NCI-H510A (cell line): ENCODE results near the gene STX19.
"Not testable (repeated sequence)": the region's sequence is repeated elsewhere in the genome, so short reads cannot be mapped to it uniquely, and the experiment has no call there.

ENCODE experiments used
- DNase-seq: peaks from one replicate; lab custom pipeline; 2025; lab: John Stamatoyannopoulos, UW

STX19 gene

GRCh38 chr3:93973131-93974126 is 55.0 kb downstream of the STX19 start, which contains the start of gene PROS1:
PROS1 (minus strand) TSS chr3:93973896; CDS start chr3:93973749, 147 bp downstream.
- peak; percentile 31 for DNase-seq

- no peak for DNase-seq
Measured at GRCh38 chr3:93969997-93970396, 58.4 kb downstream of the STX19 start.

- no peak for DNase-seq
Measured at GRCh38 chr3:93969443-93969842, 59.0 kb downstream of the STX19 start.

GRCh38 chr3:93965106-93965505 is 63.3 kb downstream of the STX19 start:
- not testable (repeated sequence) for DNase-seq
